Measurements from ENCODE around the gene OSER1. TPM values are rescaled to one million over a fixed set of nuclear protein-coding genes. Genes with fewer than 3 reads are reported as not detected.
A peak's percentile ranks its signal among the peaks of the same experiment; 100 is the strongest.
"Not testable (repeated sequence)": the region's sequence is repeated elsewhere in the genome, so short reads cannot be mapped to it uniquely, and the experiment has no call there.

OSER1 gene
- total and polyA plus RNA-seq, 12 donors = 16.4 to 37.3 (median 31.0) TPM

GRCh38 chr20:44195605-44196004, 15.0 kb downstream of the OSER1 start:
- intact Hi-C loops (cut with DNase I) = no loop called here
- Histone ChIP-seq H3K4me3 (no peak overlapping the region), H3K9me3 (no peaks in the 10 kb centered on the region), H3K27me3 (no peaks in the 10 kb centered on the region), H3K36me3 (peaks cover 0 to 60% (median 34%) of the 10 kb centered on the region in 9 donors), H3K27ac (no peak overlapping the region), H3K4me1 (peaks cover 0 to 12% (median 4%) of the 10 kb centered on the region in 9 donors)
- DNase-seq (no peak), ATAC-seq (no peak)
- TF ChIP-seq, protein P1, sequence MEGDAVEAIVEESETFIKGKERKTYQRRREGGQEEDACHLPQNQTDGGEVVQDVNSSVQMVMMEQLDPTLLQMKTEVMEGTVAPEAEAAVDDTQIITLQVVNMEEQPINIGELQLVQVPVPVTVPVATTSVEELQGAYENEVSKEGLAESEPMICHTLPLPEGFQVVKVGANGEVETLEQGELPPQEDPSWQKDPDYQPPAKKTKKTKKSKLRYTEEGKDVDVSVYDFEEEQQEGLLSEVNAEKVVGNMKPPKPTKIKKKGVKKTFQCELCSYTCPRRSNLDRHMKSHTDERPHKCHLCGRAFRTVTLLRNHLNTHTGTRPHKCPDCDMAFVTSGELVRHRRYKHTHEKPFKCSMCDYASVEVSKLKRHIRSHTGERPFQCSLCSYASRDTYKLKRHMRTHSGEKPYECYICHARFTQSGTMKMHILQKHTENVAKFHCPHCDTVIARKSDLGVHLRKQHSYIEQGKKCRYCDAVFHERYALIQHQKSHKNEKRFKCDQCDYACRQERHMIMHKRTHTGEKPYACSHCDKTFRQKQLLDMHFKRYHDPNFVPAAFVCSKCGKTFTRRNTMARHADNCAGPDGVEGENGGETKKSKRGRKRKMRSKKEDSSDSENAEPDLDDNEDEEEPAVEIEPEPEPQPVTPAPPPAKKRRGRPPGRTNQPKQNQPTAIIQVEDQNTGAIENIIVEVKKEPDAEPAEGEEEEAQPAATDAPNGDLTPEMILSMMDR (IDR thresholded peaks at IDR 0.05) = no peak
- WGBS, 2 donors = 92 to 94% methylated on average over 1 of the region's 1 CpG

- no peak for DNase-seq
- intact Hi-C loops (cut with DNase I) = loop anchor here in 1 of 10 donors (5.0 kb wide), 1 partner anchor 76 kb away; no protein-coding TSS in a partner anchor
- peaks cover 2 to 24% (median 6%) of the 10 kb centered on the region in 9 donors for H3K4me1 ChIP-seq
- WGBS, 2 donors = 73 to 80% methylated on average over 2 of the region's 2 CpGs
- H3K27ac ChIP-seq = no peak overlapping the region
- ATAC-seq = no peak
- H3K36me3 ChIP-seq = peaks cover 0 to 43% (median 24%) of the 10 kb centered on the region in 9 donors
- no peak overlapping the region for H3K4me3 ChIP-seq
- peaks cover 0 to 4% (median 0%) of the 10 kb centered on the region in 7 donors for H3K27me3 ChIP-seq
- H3K9me3 ChIP-seq = no peaks in the 10 kb centered on the region
- TF ChIP-seq, protein P1 (IDR thresholded peaks at IDR 0.05) = no peak
These were observed 16.8 kb downstream of the OSER1 start for GRCh38 chr20:44193801-44194200.

- Histone ChIP-seq H3K36me3 (peaks cover 0 to 21% (median 11%) of the 10 kb centered on the region in 9 donors), H3K4me1 (peaks cover 6 to 41% (median 20%) of the 10 kb centered on the region in 9 donors), H3K27me3 (peaks cover 0 to 20% (median 0%) of the 10 kb centered on the region in 7 donors)
- intact Hi-C loops (cut with DNase I) = loop anchor here in 2 of 10 donors (2.0 to 5.0 kb wide), 2 partner anchors 74 to 75 kb away; no protein-coding TSS in a partner anchor
- 88 to 89% methylated on average over 5 of the region's 5 CpGs for WGBS, 2 donors
- H3K27ac ChIP-seq, H3K9me3 ChIP-seq, ATAC-seq, DNase-seq, H3K4me3 ChIP-seq: not testable (repeated sequence)
These were observed 18.9 kb downstream of the OSER1 start for GRCh38 chr20:44191640-44192039.

- WGBS, 2 donors = 25% methylated on average over 15 of the region's 15 CpGs
- H3K27me3 ChIP-seq = peaks cover 0 to 27% (median 0%) of the 10 kb centered on the region in 7 donors
- ATAC-seq, H3K9me3 ChIP-seq, H3K36me3 ChIP-seq, H3K4me3 ChIP-seq: not testable (repeated sequence)
- TF ChIP-seq, protein P1 (IDR thresholded peaks at IDR 0.05) = peak; percentile 69 to 87 (median 80)
- H3K4me1 ChIP-seq = peaks cover 6 to 41% (median 21%) of the 10 kb centered on the region in 9 donors
- intact Hi-C loops (cut with DNase I) = loop anchor here in 4 of 10 donors (1.0 to 5.0 kb wide), 3 partner anchors 73 to 74 kb away; no protein-coding TSS in a partner anchor
- peak in 1 of 2 donors; percentile 47 for DNase-seq
- peak overlapping the region in 2 of 10 donors; percentile 96 to 97 for H3K27ac ChIP-seq
These were observed 20.2 kb downstream of the OSER1 start for GRCh38 chr20:44190197-44190852.
